Endothelial cell (in vitro differentiated cells): ENCODE results near the gene NTF3. TPM values are rescaled to one million over a fixed set of nuclear protein-coding genes. Genes with fewer than 3 reads are reported as not detected.
A peak's percentile ranks its signal among the peaks of the same experiment; 100 is the strongest.

ENCODE experiments used
- DNase-seq: peaks from one replicate; pipeline ENCODE4 v3.0.0; 2021; ENCODE audit warnings: low spot score
- H3K27ac Mint-ChIP-seq: one replicate; pipeline ENCODE4 v1.8.0; 2021; ENCODE audit warnings: mixed read lengths, inconsistent platforms; ENCODE audit not compliant: unreplicated experiment
- H3K27me3 Mint-ChIP-seq: one replicate; pipeline ENCODE4 v1.8.0; 2021; ENCODE audit warnings: mild to moderate bottlenecking, moderate library complexity, mixed read lengths, inconsistent platforms; ENCODE audit not compliant: unreplicated experiment
- H3K36me3 Mint-ChIP-seq: one replicate; pipeline ENCODE4 v1.8.0; 2021; ENCODE audit warnings: mild to moderate bottlenecking, low read depth, mixed read lengths, inconsistent platforms; ENCODE audit not compliant: unreplicated experiment
- H3K4me1 Mint-ChIP-seq: one replicate; pipeline ENCODE4 v1.8.0; 2021; ENCODE audit warnings: mild to moderate bottlenecking, mixed read lengths, inconsistent platforms; ENCODE audit not compliant: unreplicated experiment
- H3K4me3 Mint-ChIP-seq: one replicate; pipeline ENCODE4 v1.8.0; 2021; ENCODE audit warnings: mild to moderate bottlenecking, mixed read lengths, inconsistent platforms; ENCODE audit not compliant: unreplicated experiment
- H3K9me3 Mint-ChIP-seq: one replicate; pipeline ENCODE4 v1.8.0; 2021; ENCODE audit warnings: mixed read lengths, inconsistent platforms; ENCODE audit not compliant: unreplicated experiment
- CTCF ChIP-seq: fragments of 200-600 bp; sonication (generic); IDR thresholded peaks from one replicate; pipeline ENCODE4 v1.5.0; 2021; ENCODE audit warnings: antibody characterized with exemption; ENCODE audit not compliant: unreplicated experiment
- total RNA-seq: library from RNA; stranded (reverse); fragmentation: NEBNext Ultra II Directional; extraction: Animal tissue kit (Norgen Biotek cat#: 25700); gene quantifications from one replicate; pipeline ENCODE4 v1.2.1, GENCODE V29; 2021; ENCODE audit not compliant: unreplicated experiment

The NTF3 gene
- total RNA-seq, 1 donor from 2014 or later = not detected

- H3K36me3 Mint-ChIP-seq = peaks cover 3% of the 10 kb centered on the region
- no peaks in the 10 kb centered on the region for H3K9me3 Mint-ChIP-seq
- peaks cover 10% of the 10 kb centered on the region for H3K4me1 Mint-ChIP-seq
- no peak overlapping the region for H3K27ac Mint-ChIP-seq
- TF ChIP-seq CTCF = no peak
- no peak overlapping the region for H3K4me3 Mint-ChIP-seq
- peaks cover 9% of the 10 kb centered on the region for H3K27me3 Mint-ChIP-seq
- DNase-seq = no peak
These were observed 20.7 kb downstream of the NTF3 start for GRCh38 chr12:5452569-5452968.

- Mint-ChIP-seq H3K4me3 (no peak overlapping the region), H3K4me1 (peaks cover 18% of the 10 kb centered on the region), H3K27ac (no peak overlapping the region), H3K36me3 (peaks cover 3% of the 10 kb centered on the region), H3K9me3 (no peaks in the 10 kb centered on the region), H3K27me3 (peaks cover 13% of the 10 kb centered on the region)
- no peak for DNase-seq
- TF ChIP-seq CTCF = no peak
These were observed 21.6 kb downstream of the NTF3 start for GRCh38 chr12:5453466-5453865.

- no peak for TF ChIP-seq CTCF
- H3K4me3 Mint-ChIP-seq = no peak overlapping the region
- peaks cover 14% of the 10 kb centered on the region for H3K27me3 Mint-ChIP-seq
- no peak overlapping the region for H3K27ac Mint-ChIP-seq
- H3K9me3 Mint-ChIP-seq = no peaks in the 10 kb centered on the region
- H3K36me3 Mint-ChIP-seq = peaks cover 3% of the 10 kb centered on the region
- H3K4me1 Mint-ChIP-seq = peaks cover 18% of the 10 kb centered on the region
- DNase-seq = no peak
These were observed 23.1 kb downstream of the NTF3 start for GRCh38 chr12:5455045-5455444.

- peaks cover 14% of the 10 kb centered on the region for H3K27me3 Mint-ChIP-seq
- H3K4me3 Mint-ChIP-seq = no peak overlapping the region
- no peaks in the 10 kb centered on the region for H3K9me3 Mint-ChIP-seq
- peaks cover 3% of the 10 kb centered on the region for H3K36me3 Mint-ChIP-seq
- DNase-seq = no peak
- peaks cover 18% of the 10 kb centered on the region for H3K4me1 Mint-ChIP-seq
- H3K27ac Mint-ChIP-seq = no peak overlapping the region
- no peak for TF ChIP-seq CTCF
These were observed 24.1 kb downstream of the NTF3 start for GRCh38 chr12:5456030-5456429.

GRCh38 chr12:5456906-5457305 is 25.0 kb downstream of the NTF3 start:
- H3K36me3 Mint-ChIP-seq = peaks cover 3% of the 10 kb centered on the region
- peak overlapping the region; percentile 89 for H3K27ac Mint-ChIP-seq
- TF ChIP-seq CTCF = no peak
- H3K4me3 Mint-ChIP-seq = peak overlapping the region; percentile 68
- no peaks in the 10 kb centered on the region for H3K9me3 Mint-ChIP-seq
- peaks cover 18% of the 10 kb centered on the region for H3K4me1 Mint-ChIP-seq
- H3K27me3 Mint-ChIP-seq = peaks cover 14% of the 10 kb centered on the region
- peak; percentile 16 for DNase-seq
